Lower leg skin (tissue), 4 donors: ENCODE results near the gene ROGDI. TPM values are rescaled to one million over a fixed set of nuclear protein-coding genes. Genes with fewer than 3 reads are reported as not detected.

Source experiments
- DNase-seq, 2 donors: peaks; one replicate each; pipeline ENCODE4 v3.0.0-alpha.2; 2019; ENCODE audit warnings: low spot score in 2 of 2
- H3K4me3 ChIP-seq: fragments of 200-600 bp; sonication (generic); 2 replicates; pipeline ENCODE4 v1.5.1; 2017; ENCODE audit warnings: mild to moderate bottlenecking, low read depth; ENCODE audit not compliant: poor library complexity, severe bottlenecking
- CTCF ChIP-seq, 3 donors: fragments of 450-650 bp; IDR thresholded peaks; one replicate each; pipeline ENCODE4 v1.5.1; 2016; ENCODE audit warnings: antibody characterized with exemption in 3 of 3, mild to moderate bottlenecking in 3 of 3, moderate library complexity in 2 of 3
- POLR2A ChIP-seq, 2 donors: fragments of 450-650 bp; IDR thresholded peaks; one replicate each; pipeline ENCODE4 v1.6.1; 2016 to 2017; ENCODE audit warnings: antibody characterized with exemption in 2 of 2, mild to moderate bottlenecking in 1 of 2, moderate library complexity in 1 of 2
- WGBS, 2 donors: methylation state at CpG; one replicate each; pipeline ENCODE4 v1.1.5; 2018; 5-methylcytosine and 5-hydroxymethylcytosine counted together
- intact Hi-C: fragments of 100-400 bp; cut with DNase I; formaldehyde crosslinking; loops from one replicate; pipeline ENCODE4 v1.15.0; 2023; ENCODE audit warnings: low total_unique reads
- total RNA-seq, 4 donors: library from RNA; depleted of rRNA; stranded (reverse); fragments of >200 nt; gene quantifications; one replicate each; pipeline ENCODE4 v1.1.0, GENCODE V29; 2016

ROGDI gene
- total RNA-seq, 4 donors from 2014 or later = 7.3 to 15.8 (median 10.2) TPM

- intact Hi-C loops = no loop called here
- no peak for TF ChIP-seq CTCF (IDR thresholded peaks at IDR 0.05)
- TF ChIP-seq POLR2A (IDR thresholded peaks at IDR 0.05) = no peak
- no peak for DNase-seq
- 89 to 92% methylated on average over 23 of the region's 23 CpGs for WGBS, 2 donors
- H3K4me3 ChIP-seq = no peak overlapping the region
Observed at GRCh38 chr16:4760221-4760910, 42.1 kb downstream of the ROGDI start.

- 93 to 97% methylated on average over 6 of the region's 6 CpGs for WGBS, 2 donors
- intact Hi-C loops = no loop called here
- no peak overlapping the region for H3K4me3 ChIP-seq
- DNase-seq = no peak
- TF ChIP-seq CTCF (IDR thresholded peaks at IDR 0.05) = no peak
Observed at GRCh38 chr16:4755687-4756086, 46.7 kb downstream of the ROGDI start.

- DNase-seq = no peak
- WGBS, 2 donors = 93 to 98% methylated on average over 4 of the region's 4 CpGs
- H3K4me3 ChIP-seq = no peak overlapping the region
- intact Hi-C loops = no loop called here
- TF ChIP-seq CTCF (IDR thresholded peaks at IDR 0.05) = no peak
- TF ChIP-seq POLR2A (IDR thresholded peaks at IDR 0.05) = no peak
Observed at GRCh38 chr16:4754865-4755264, 47.6 kb downstream of the ROGDI start.

GRCh38 chr16:4753227-4753626, 49.2 kb downstream of the ROGDI start:
- intact Hi-C loops = no loop called here
- 96 to 97% methylated on average over 11 of the region's 11 CpGs for WGBS, 2 donors
- DNase-seq = no peak
- no peak overlapping the region for H3K4me3 ChIP-seq
- TF ChIP-seq CTCF (IDR thresholded peaks at IDR 0.05) (no peak), POLR2A (IDR thresholded peaks at IDR 0.05) (no peak)

- TF ChIP-seq POLR2A (IDR thresholded peaks at IDR 0.05) (no peak), CTCF (IDR thresholded peaks at IDR 0.05) (no peak)
- no peak overlapping the region for H3K4me3 ChIP-seq
- no peak for DNase-seq
- intact Hi-C loops = no loop called here
- 94 to 96% methylated on average over 35 to 38 of the region's 44 CpGs for WGBS, 2 donors
Observed at GRCh38 chr16:4752351-4753100, 49.9 kb downstream of the ROGDI start.
